OCI-LY3 (cell line): ENCODE measurements around the gene NSMCE4A.

Experiments used
- EZH2phosphoT487 ChIP-seq: fragments of 200-600 bp; shearing (Covaris generic); IDR thresholded peaks from 2 replicates; pipeline ENCODE4 v1.6.1; 2018; ENCODE audit warnings: antibody characterized with exemption, mixed run types, low read depth
- TF ChIP-seq, protein P1 (sequence below): fragments of 200-600, 300-600 bp; sonication (generic); IDR thresholded peaks from 2 replicates; pipeline ENCODE4 v1.5.1; 2014; ENCODE audit warnings: antibody characterized with exemption, low read length, low read depth

DNA sequence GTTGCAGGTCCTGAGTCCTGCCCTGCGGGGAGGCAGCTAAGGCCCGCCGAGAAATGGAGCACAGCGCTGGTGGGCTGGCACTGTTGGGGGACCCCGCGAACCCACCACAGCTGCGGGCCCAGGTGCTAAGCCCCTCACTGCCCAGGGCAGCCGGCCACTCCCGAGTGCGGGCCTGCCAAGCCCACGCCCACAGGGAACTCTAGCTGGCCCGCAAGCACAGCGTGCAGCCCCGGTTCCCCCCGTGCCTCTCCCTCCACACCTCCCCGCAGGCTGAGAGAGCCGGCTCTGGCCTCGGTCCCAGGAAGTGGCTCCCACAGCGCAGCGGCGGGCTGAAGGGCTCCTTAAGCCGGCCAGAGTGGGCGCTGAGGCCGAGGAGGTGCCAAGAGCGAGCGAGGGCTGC lies 3.5 kb upstream of the NSMCE4A start:
- TF ChIP-seq, protein P1, sequence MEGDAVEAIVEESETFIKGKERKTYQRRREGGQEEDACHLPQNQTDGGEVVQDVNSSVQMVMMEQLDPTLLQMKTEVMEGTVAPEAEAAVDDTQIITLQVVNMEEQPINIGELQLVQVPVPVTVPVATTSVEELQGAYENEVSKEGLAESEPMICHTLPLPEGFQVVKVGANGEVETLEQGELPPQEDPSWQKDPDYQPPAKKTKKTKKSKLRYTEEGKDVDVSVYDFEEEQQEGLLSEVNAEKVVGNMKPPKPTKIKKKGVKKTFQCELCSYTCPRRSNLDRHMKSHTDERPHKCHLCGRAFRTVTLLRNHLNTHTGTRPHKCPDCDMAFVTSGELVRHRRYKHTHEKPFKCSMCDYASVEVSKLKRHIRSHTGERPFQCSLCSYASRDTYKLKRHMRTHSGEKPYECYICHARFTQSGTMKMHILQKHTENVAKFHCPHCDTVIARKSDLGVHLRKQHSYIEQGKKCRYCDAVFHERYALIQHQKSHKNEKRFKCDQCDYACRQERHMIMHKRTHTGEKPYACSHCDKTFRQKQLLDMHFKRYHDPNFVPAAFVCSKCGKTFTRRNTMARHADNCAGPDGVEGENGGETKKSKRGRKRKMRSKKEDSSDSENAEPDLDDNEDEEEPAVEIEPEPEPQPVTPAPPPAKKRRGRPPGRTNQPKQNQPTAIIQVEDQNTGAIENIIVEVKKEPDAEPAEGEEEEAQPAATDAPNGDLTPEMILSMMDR, result no peak
- no peak for TF ChIP-seq EZH2phosphoT487
